ENCODE data around the gene PADI1.

GRCh38 chr1:17258758-17259130, 53.8 kb downstream of the PADI1 start:
- no peak for TF ChIP-seq CTCF (IDR thresholded peaks at IDR 0.05; ENCODE audit: poor library complexity, severe bottlenecking)
- no peak for TF ChIP-seq EZH2 (IDR thresholded peaks at IDR 0.05; ENCODE audit: borderline replicate concordance, insufficient read depth, low read length, poor library complexity, severe bottlenecking)
- no peak for TF ChIP-seq POLR2AphosphoS5 (IDR thresholded peaks at IDR 0.05)

All from neural cell (in vitro differentiated cells).